ENCODE results near the gene OPN3. TPM values are rescaled to one million over a fixed set of nuclear protein-coding genes. Genes with fewer than 3 reads are reported as not detected.

OPN3 gene
- total RNA-seq, 2 experiments from 2014 or later = 10.8 to 12.2 TPM

GRCh38 chr1:241636291-241636690, 3.9 kb downstream of the OPN3 start:
- no peak overlapping the region for H3K4me3 Mint-ChIP-seq
- CTCF ChIA-PET = interaction anchor here (0.9 to 1.9 kb wide), 2 partner anchors 10 to 17 kb away, joined by 3 to 12 read pairs; no protein-coding TSS in a partner anchor
- peaks cover 44% of the 10 kb centered on the region for H3K36me3 Mint-ChIP-seq (ENCODE audit: low read depth)
- no peaks in the 10 kb centered on the region for H3K27me3 Mint-ChIP-seq
- DNase-seq (no peak), ATAC-seq (no peak)
- POLR2A ChIA-PET = no interaction called here
- intact Hi-C loops (cut with DNase I, micrococcal nuclease) = no loop called here
- peaks cover 56% of the 10 kb centered on the region for H3K4me1 Mint-ChIP-seq
- H3K27ac Mint-ChIP-seq = no peak overlapping the region
- no peaks in the 10 kb centered on the region for H3K9me3 Mint-ChIP-seq (ENCODE audit: low read depth)

- Mint-ChIP-seq H3K4me1 (peaks cover 50% of the 10 kb centered on the region), H3K27me3 (no peaks in the 10 kb centered on the region), H3K9me3 (ENCODE audit: low read depth) (no peaks in the 10 kb centered on the region), H3K36me3 (ENCODE audit: low read depth) (peaks cover 44% of the 10 kb centered on the region), H3K4me3 (no peak overlapping the region), H3K27ac (no peak overlapping the region)
- ChIA-PET CTCF (interaction anchor here (0.9 to 1.9 kb wide), 2 partner anchors 9 to 17 kb away, joined by 3 to 12 read pairs; no protein-coding TSS in a partner anchor), POLR2A (no interaction called here)
- DNase-seq (no peak), ATAC-seq (no peak)
- intact Hi-C loops (cut with DNase I, micrococcal nuclease) = no loop called here
These were observed 4.5 kb downstream of the OPN3 start for GRCh38 chr1:241635556-241636152.

GRCh38 chr1:241632987-241633386, 7.2 kb downstream of the OPN3 start:
- intact Hi-C loops (cut with DNase I, micrococcal nuclease) = no loop called here
- no peaks in the 10 kb centered on the region for H3K27me3 Mint-ChIP-seq
- no peak for DNase-seq
- H3K9me3 Mint-ChIP-seq (ENCODE audit: low read depth) = no peaks in the 10 kb centered on the region
- POLR2A ChIA-PET = no interaction called here
- CTCF ChIA-PET = interaction anchor here (0.7 to 1.4 kb wide), 3 partner anchors 12 to 120 kb away, joined by 3 read pairs; partner anchors contain the start of gene KMO
- no peak for ATAC-seq
- no peak overlapping the region for H3K4me3 Mint-ChIP-seq
- H3K27ac Mint-ChIP-seq = no peak overlapping the region
- peaks cover 42% of the 10 kb centered on the region for H3K36me3 Mint-ChIP-seq (ENCODE audit: low read depth)
- peaks cover 45% of the 10 kb centered on the region for H3K4me1 Mint-ChIP-seq

- H3K4me1 Mint-ChIP-seq = peaks cover 38% of the 10 kb centered on the region
- H3K27ac Mint-ChIP-seq = no peak overlapping the region
- ATAC-seq (no peak), DNase-seq (no peak)
- ChIA-PET POLR2A (no interaction called here), CTCF (no interaction called here)
- intact Hi-C loops (cut with DNase I, micrococcal nuclease) = no loop called here
- H3K9me3 Mint-ChIP-seq (ENCODE audit: low read depth) = no peaks in the 10 kb centered on the region
- no peaks in the 10 kb centered on the region for H3K27me3 Mint-ChIP-seq
- peaks cover 31% of the 10 kb centered on the region for H3K36me3 Mint-ChIP-seq (ENCODE audit: low read depth)
- H3K4me3 Mint-ChIP-seq = peak overlapping the region; percentile 18
These were observed 8.5 kb downstream of the OPN3 start for GRCh38 chr1:241631674-241632073.

GRCh38 chr1:241630899-241631298, 9.3 kb downstream of the OPN3 start:
- ChIA-PET POLR2A (no interaction called here), CTCF (no interaction called here)
- DNase-seq (no peak), ATAC-seq (no peak)
- H3K4me3 Mint-ChIP-seq = no peak overlapping the region
- H3K27me3 Mint-ChIP-seq = no peaks in the 10 kb centered on the region
- intact Hi-C loops (cut with DNase I, micrococcal nuclease) = no loop called here
- peaks cover 28% of the 10 kb centered on the region for H3K36me3 Mint-ChIP-seq (ENCODE audit: low read depth)
- H3K27ac Mint-ChIP-seq = no peak overlapping the region
- peaks cover 34% of the 10 kb centered on the region for H3K4me1 Mint-ChIP-seq
- no peaks in the 10 kb centered on the region for H3K9me3 Mint-ChIP-seq (ENCODE audit: low read depth)

GRCh38 chr1:241630476-241630875, 9.7 kb downstream of the OPN3 start:
- ATAC-seq (no peak), DNase-seq (no peak)
- H3K36me3 Mint-ChIP-seq (ENCODE audit: low read depth) = peaks cover 26% of the 10 kb centered on the region
- ChIA-PET CTCF (interaction anchor here (0.7 to 2.1 kb wide), 5 partner anchors 8 to 100 kb away, joined by 3 to 7 read pairs (median 4); no protein-coding TSS in a partner anchor), POLR2A (no interaction called here)
- H3K4me1 Mint-ChIP-seq = peaks cover 32% of the 10 kb centered on the region
- no peak overlapping the region for H3K27ac Mint-ChIP-seq
- H3K27me3 Mint-ChIP-seq = no peaks in the 10 kb centered on the region
- no peak overlapping the region for H3K4me3 Mint-ChIP-seq
- intact Hi-C loops (cut with DNase I, micrococcal nuclease) = no loop called here
- H3K9me3 Mint-ChIP-seq (ENCODE audit: low read depth) = no peaks in the 10 kb centered on the region

GRCh38 chr1:241630005-241630404, 10.2 kb downstream of the OPN3 start:
- H3K27me3 Mint-ChIP-seq = no peaks in the 10 kb centered on the region
- ChIA-PET POLR2A (no interaction called here), CTCF (interaction anchor here (0.7 to 2.1 kb wide), 5 partner anchors 8 to 100 kb away, joined by 3 to 7 read pairs (median 4); no protein-coding TSS in a partner anchor)
- peaks cover 21% of the 10 kb centered on the region for H3K36me3 Mint-ChIP-seq (ENCODE audit: low read depth)
- H3K9me3 Mint-ChIP-seq (ENCODE audit: low read depth) = no peaks in the 10 kb centered on the region
- DNase-seq = no peak
- H3K4me1 Mint-ChIP-seq = peaks cover 27% of the 10 kb centered on the region
- intact Hi-C loops (cut with DNase I, micrococcal nuclease) = no loop called here
- H3K27ac Mint-ChIP-seq = no peak overlapping the region
- no peak overlapping the region for H3K4me3 Mint-ChIP-seq
- ATAC-seq = no peak

GRCh38 chr1:241627453-241628259, 12.5 kb downstream of the OPN3 start:
- CTCF ChIA-PET = interaction anchor here (0.6 to 2.7 kb wide), 18 partner anchors 8 to 221 kb away, joined by 3 to 34 read pairs (median 4); partner anchors contain the start of genes CHML, FH, KMO and OPN3
- H3K4me1 Mint-ChIP-seq = peaks cover 22% of the 10 kb centered on the region
- POLR2A ChIA-PET = no interaction called here
- peaks cover 10% of the 10 kb centered on the region for H3K36me3 Mint-ChIP-seq (ENCODE audit: low read depth)
- intact Hi-C loops (cut with DNase I, micrococcal nuclease) = loop anchor here (1.0 kb wide), 2 partner anchors 16 to 96 kb away; no protein-coding TSS in a partner anchor
- H3K9me3 Mint-ChIP-seq (ENCODE audit: low read depth) = no peaks in the 10 kb centered on the region
- DNase-seq (peak; percentile 58), ATAC-seq (peak; percentile 89)
- H3K27ac Mint-ChIP-seq = peak overlapping the region; percentile 44
- no peaks in the 10 kb centered on the region for H3K27me3 Mint-ChIP-seq
- H3K4me3 Mint-ChIP-seq = peak overlapping the region; percentile 1

GRCh38 chr1:241624935-241625334, 15.2 kb downstream of the OPN3 start:
- peaks cover 4% of the 10 kb centered on the region for H3K36me3 Mint-ChIP-seq (ENCODE audit: low read depth)

GRCh38 chr1:241622669-241623068, 17.5 kb downstream of the OPN3 start:
- Mint-ChIP-seq H3K36me3 (ENCODE audit: low read depth) (peaks cover 4% of the 10 kb centered on the region), H3K9me3 (ENCODE audit: low read depth) (no peaks in the 10 kb centered on the region), H3K27me3 (no peaks in the 10 kb centered on the region), H3K27ac (no peak overlapping the region), H3K4me3 (no peak overlapping the region), H3K4me1 (peaks cover 6% of the 10 kb centered on the region)
- ATAC-seq (no peak), DNase-seq (no peak)
- POLR2A ChIA-PET = no interaction called here
- intact Hi-C loops (cut with DNase I, micrococcal nuclease) = no loop called here
- CTCF ChIA-PET = interaction anchor here (0.8 to 4.7 kb wide), 3 partner anchors 11 to 28 kb away, joined by 3 to 29 read pairs (median 5); partner anchors contain the start of genes CHML and OPN3

More at GRCh38 chr1:241624935-241625334, 15.2 kb downstream of the OPN3 start:
- Mint-ChIP-seq H3K4me1 (peaks cover 11% of the 10 kb centered on the region), H3K27me3 (no peaks in the 10 kb centered on the region), H3K4me3 (no peak overlapping the region), H3K27ac (no peak overlapping the region), H3K9me3 (ENCODE audit: low read depth) (no peaks in the 10 kb centered on the region)
- CTCF ChIA-PET = interaction anchor here (0.6 to 1.0 kb wide), 2 partner anchors 106 to 894 kb away, joined by 3 read pairs; partner anchors contain the start of gene FH
- intact Hi-C loops (cut with DNase I, micrococcal nuclease) = no loop called here
- no peak for DNase-seq
- no peak for ATAC-seq
- POLR2A ChIA-PET = no interaction called here

- Mint-ChIP-seq H3K4me3 (no peak overlapping the region), H3K36me3 (ENCODE audit: low read depth) (peaks cover 7% of the 10 kb centered on the region), H3K4me1 (peaks cover 14% of the 10 kb centered on the region), H3K27me3 (no peaks in the 10 kb centered on the region), H3K27ac (no peak overlapping the region), H3K9me3 (ENCODE audit: low read depth) (no peaks in the 10 kb centered on the region)
- ChIA-PET POLR2A (no interaction called here), CTCF (interaction anchor here (1.0 to 2.0 kb wide), 2 partner anchors 9 to 31 kb away, joined by 3 to 10 read pairs; no protein-coding TSS in a partner anchor)
- intact Hi-C loops (cut with DNase I, micrococcal nuclease) = loop anchor here in 1 of 2 experiments (10.0 kb wide), 1 partner anchor 57 kb away; no protein-coding TSS in a partner anchor
- no peak for DNase-seq
- ATAC-seq = peak; percentile 37
These were observed 22.7 kb downstream of the OPN3 start for GRCh38 chr1:241617426-241617825.
